Measurements from ENCODE around the gene ZNF586.

GRCh38 chr19:57829316-57829715 is 59.8 kb downstream of the ZNF586 start:
- no peak for TF ChIP-seq ZNF274 (IDR thresholded peaks at IDR 0.05; ENCODE audit: low read depth, low read length)
- no peak for TF ChIP-seq YY1 (IDR thresholded peaks at IDR 0.05; ENCODE audit: insufficient read depth, insufficient read length)
